Measurements from ENCODE around the gene ETNK2. TPM values are rescaled to one million over a fixed set of nuclear protein-coding genes. Genes with fewer than 3 reads are reported as not detected.
A peak's percentile ranks its signal among the peaks of the same experiment; 100 is the strongest.

ETNK2 gene
- total and polyA plus RNA-seq, 4 donors = 24.5 to 119 (median 78.8) TPM

- DNase-seq (ENCODE audit: low spot score) = peak; percentile 52
- Histone ChIP-seq H3K4me3 (ENCODE audit: low read depth in 1 of 3, low read length in 3 of 3) (peak overlapping the region in 2 of 3 donors; percentile 21 to 64), H3K36me3 (ENCODE audit: control insufficient read depth in 4 of 4, insufficient read depth in 3 of 4, low read depth in 1 of 4, low read length in 3 of 4) (no peaks in the 10 kb centered on the region), H3K9me3 (ENCODE audit: control insufficient read depth in 4 of 4, low read length in 3 of 4) (no peaks in the 10 kb centered on the region), H3K27ac (ENCODE audit: low read depth in 1 of 2, low read length in 2 of 2) (peak overlapping the region; percentile 79 to 80), H3K27me3 (ENCODE audit: control insufficient read depth in 4 of 4, insufficient read depth in 4 of 4, low read length in 3 of 4) (no peaks in the 10 kb centered on the region), H3K9ac (ENCODE audit: low read depth in 1 of 2, low read length in 2 of 2) (no peak overlapping the region), H3K4me1 (ENCODE audit: control insufficient read depth in 4 of 4, insufficient read depth in 4 of 4, low read length in 3 of 4) (peaks cover 24 to 88% (median 78%) of the 10 kb centered on the region in 4 donors)
- WGBS = 40% methylated on average over 7 of the region's 7 CpGs
- peak in 1 of 2 donors; percentile 90 for TF ChIP-seq JUND (IDR thresholded peaks at IDR 0.05)
- TF ChIP-seq RXRA (IDR thresholded peaks at IDR 0.05) = peak; percentile 98 to 99
- TF ChIP-seq EGR1 (IDR thresholded peaks at IDR 0.05; ENCODE audit: low read depth in 2 of 2) = no peak
- TF ChIP-seq FOXA1 (IDR thresholded peaks at IDR 0.05) = peak; percentile 55
- TF ChIP-seq NR2F2 (IDR thresholded peaks at IDR 0.05) = peak; percentile 79
- TF ChIP-seq RAD21 (IDR thresholded peaks at IDR 0.05) = peak; percentile 17 to 38
- TF ChIP-seq HNF4G (IDR thresholded peaks at IDR 0.05) = peak; percentile 97
- TF ChIP-seq YY1 (IDR thresholded peaks at IDR 0.05) = peak; percentile 83
- no peak for TF ChIP-seq TAF1 (conservative IDR thresholded peaks at IDR 0.05)
- peak in 1 of 2 donors; percentile 12 for TF ChIP-seq GABPA (IDR thresholded peaks at IDR 0.05 in 1 of 2, conservative IDR thresholded peaks at IDR 0.05 in 1 of 2)
- TF ChIP-seq, protein P1, sequence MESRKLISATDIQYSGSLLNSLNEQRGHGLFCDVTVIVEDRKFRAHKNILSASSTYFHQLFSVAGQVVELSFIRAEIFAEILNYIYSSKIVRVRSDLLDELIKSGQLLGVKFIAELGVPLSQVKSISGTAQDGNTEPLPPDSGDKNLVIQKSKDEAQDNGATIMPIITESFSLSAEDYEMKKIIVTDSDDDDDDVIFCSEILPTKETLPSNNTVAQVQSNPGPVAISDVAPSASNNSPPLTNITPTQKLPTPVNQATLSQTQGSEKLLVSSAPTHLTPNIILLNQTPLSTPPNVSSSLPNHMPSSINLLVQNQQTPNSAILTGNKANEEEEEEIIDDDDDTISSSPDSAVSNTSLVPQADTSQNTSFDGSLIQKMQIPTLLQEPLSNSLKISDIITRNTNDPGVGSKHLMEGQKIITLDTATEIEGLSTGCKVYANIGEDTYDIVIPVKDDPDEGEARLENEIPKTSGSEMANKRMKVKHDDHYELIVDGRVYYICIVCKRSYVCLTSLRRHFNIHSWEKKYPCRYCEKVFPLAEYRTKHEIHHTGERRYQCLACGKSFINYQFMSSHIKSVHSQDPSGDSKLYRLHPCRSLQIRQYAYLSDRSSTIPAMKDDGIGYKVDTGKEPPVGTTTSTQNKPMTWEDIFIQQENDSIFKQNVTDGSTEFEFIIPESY (IDR thresholded peaks at IDR 0.05) = peak; percentile 71
- TF ChIP-seq, protein P2, sequence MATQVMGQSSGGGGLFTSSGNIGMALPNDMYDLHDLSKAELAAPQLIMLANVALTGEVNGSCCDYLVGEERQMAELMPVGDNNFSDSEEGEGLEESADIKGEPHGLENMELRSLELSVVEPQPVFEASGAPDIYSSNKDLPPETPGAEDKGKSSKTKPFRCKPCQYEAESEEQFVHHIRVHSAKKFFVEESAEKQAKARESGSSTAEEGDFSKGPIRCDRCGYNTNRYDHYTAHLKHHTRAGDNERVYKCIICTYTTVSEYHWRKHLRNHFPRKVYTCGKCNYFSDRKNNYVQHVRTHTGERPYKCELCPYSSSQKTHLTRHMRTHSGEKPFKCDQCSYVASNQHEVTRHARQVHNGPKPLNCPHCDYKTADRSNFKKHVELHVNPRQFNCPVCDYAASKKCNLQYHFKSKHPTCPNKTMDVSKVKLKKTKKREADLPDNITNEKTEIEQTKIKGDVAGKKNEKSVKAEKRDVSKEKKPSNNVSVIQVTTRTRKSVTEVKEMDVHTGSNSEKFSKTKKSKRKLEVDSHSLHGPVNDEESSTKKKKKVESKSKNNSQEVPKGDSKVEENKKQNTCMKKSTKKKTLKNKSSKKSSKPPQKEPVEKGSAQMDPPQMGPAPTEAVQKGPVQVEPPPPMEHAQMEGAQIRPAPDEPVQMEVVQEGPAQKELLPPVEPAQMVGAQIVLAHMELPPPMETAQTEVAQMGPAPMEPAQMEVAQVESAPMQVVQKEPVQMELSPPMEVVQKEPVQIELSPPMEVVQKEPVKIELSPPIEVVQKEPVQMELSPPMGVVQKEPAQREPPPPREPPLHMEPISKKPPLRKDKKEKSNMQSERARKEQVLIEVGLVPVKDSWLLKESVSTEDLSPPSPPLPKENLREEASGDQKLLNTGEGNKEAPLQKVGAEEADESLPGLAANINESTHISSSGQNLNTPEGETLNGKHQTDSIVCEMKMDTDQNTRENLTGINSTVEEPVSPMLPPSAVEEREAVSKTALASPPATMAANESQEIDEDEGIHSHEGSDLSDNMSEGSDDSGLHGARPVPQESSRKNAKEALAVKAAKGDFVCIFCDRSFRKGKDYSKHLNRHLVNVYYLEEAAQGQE (IDR thresholded peaks at IDR 0.05) = peak; percentile 66
- TF ChIP-seq ATF3 (IDR thresholded peaks at IDR 0.05) = peak; percentile 68
- TF ChIP-seq CTCF (IDR thresholded peaks at IDR 0.05; ENCODE audit: low read depth, low read length, missing input control) = no peak
- peak; percentile 94 for TF ChIP-seq SP1 (IDR thresholded peaks at IDR 0.05)
- peak; percentile 63 for TF ChIP-seq FOXA2 (IDR thresholded peaks at IDR 0.05)
- peak; percentile 81 for TF ChIP-seq MAX (IDR thresholded peaks at IDR 0.05)
- peak; percentile 99 for TF ChIP-seq HNF4A (conservative IDR thresholded peaks at IDR 0.05)
These were observed 4.9 kb downstream of the ETNK2 start for GRCh38 chr1:204146965-204147364.
